ENCODE results near the gene WNT7B. TPM values are rescaled to one million over a fixed set of nuclear protein-coding genes. Genes with fewer than 3 reads are reported as not detected.

The WNT7B gene
- polyA plus RNA-seq (2013, experiment 1 of 2): not detected
- polyA plus RNA-seq (2013, experiment 2 of 2): 0.03 TPM

GRCh38 chr22:45977003-45977411 is at the start of gene WNT7B:
Gene WNT7B, minus strand, starts transcription at chr22:45977162. Its CDS starts 408 bp downstream, at chr22:45976754.
- Histone ChIP-seq H3K36me3 (ENCODE audit: control insufficient read depth, insufficient read depth, low read length) (no peaks in the 10 kb centered on the region), H3K4ac (ENCODE audit: low read depth, low read length) (no peak within 1 kb of the TSS)

GRCh38 chr22:46025973-46026898 is 49.3 kb upstream of the WNT7B start:
- H3K4me3 ChIP-seq (ENCODE audit: low read length): no peak overlapping the region
- no peaks in the 10 kb centered on the region for H3K27me3 ChIP-seq (ENCODE audit: insufficient read depth, low read length, poor library complexity)

More at GRCh38 chr22:45977003-45977411, at the start of gene WNT7B:
- Histone ChIP-seq H2BK120ac (ENCODE audit: low read depth, low read length) (no peak within 1 kb of the TSS), H2AK5ac (ENCODE audit: low read length) (no peak within 1 kb of the TSS), H3K4me1 (ENCODE audit: control insufficient read depth, low read depth, low read length) (no peaks in the 10 kb centered on the region), H3K18ac (ENCODE audit: low read length) (no peak within 1 kb of the TSS), H2BK15ac (replicated peaks; ENCODE audit: low read depth) (no peak within 1 kb of the TSS), H4K8ac (ENCODE audit: low read depth, low read length) (no peak within 1 kb of the TSS), H3K56ac (ENCODE audit: low read length) (no peak within 1 kb of the TSS), H3K4me2 (ENCODE audit: low read length) (peak within 1 kb of the TSS; percentile 27), H3K23ac (ENCODE audit: low read length) (no peak within 1 kb of the TSS), H2BK5ac (ENCODE audit: low read length) (no peak within 1 kb of the TSS), H4K5ac (ENCODE audit: low read length) (no peak within 1 kb of the TSS), H3K79me2 (ENCODE audit: control insufficient read depth, insufficient read depth, low read length) (no peaks in the 10 kb centered on the region), H3K79me1 (ENCODE audit: low read length) (no peaks in the 10 kb centered on the region), H3K9ac (ENCODE audit: low read length) (no peak within 1 kb of the TSS), H3K4me3 (ENCODE audit: low read length) (no peak within 1 kb of the TSS), H3K27ac (ENCODE audit: low read depth, low read length) (no peak within 1 kb of the TSS), H3K27me3 (ENCODE audit: insufficient read depth, low read length, poor library complexity) (peaks cover 54% of the 10 kb centered on the region)
- peak; percentile 36 for DNase-seq
- no CpG with 5 or more reads among the region's 49 CpGs for WGBS (ENCODE audit: extremely low coverage, insufficient coverage, low lambda C conversion rate)

GRCh38 chr22:46025225-46025972 is 48.4 kb upstream of the WNT7B start:
- H4K8ac ChIP-seq (ENCODE audit: low read depth, low read length): no peak overlapping the region
- H3K18ac ChIP-seq (ENCODE audit: low read length): no peak overlapping the region
- H3K27me3 ChIP-seq (ENCODE audit: insufficient read depth, low read length, poor library complexity): no peaks in the 10 kb centered on the region
- H2BK5ac ChIP-seq (ENCODE audit: low read length): no peak overlapping the region
- H4K5ac ChIP-seq (ENCODE audit: low read length): no peak overlapping the region
- no peak for DNase-seq
- H3K27ac ChIP-seq (ENCODE audit: low read depth, low read length): no peak overlapping the region
- H3K4me3 ChIP-seq (ENCODE audit: low read length): no peak overlapping the region
- no peak overlapping the region for H2BK15ac ChIP-seq (replicated peaks; ENCODE audit: low read depth)
- no peak overlapping the region for H3K9ac ChIP-seq (ENCODE audit: low read length)
- no peak overlapping the region for H3K23ac ChIP-seq (ENCODE audit: low read length)
- no peak overlapping the region for H3K56ac ChIP-seq (ENCODE audit: low read length)
- no peaks in the 10 kb centered on the region for H3K4me1 ChIP-seq (ENCODE audit: control insufficient read depth, low read depth, low read length)
- H3K36me3 ChIP-seq (ENCODE audit: control insufficient read depth, insufficient read depth, low read length): no peaks in the 10 kb centered on the region
- no peak overlapping the region for H2BK120ac ChIP-seq (ENCODE audit: low read depth, low read length)
- H3K79me1 ChIP-seq (ENCODE audit: low read length): no peaks in the 10 kb centered on the region
- H3K4me2 ChIP-seq (ENCODE audit: low read length): no peak overlapping the region
- no CpG with 5 or more reads among the region's 8 CpGs for WGBS (ENCODE audit: extremely low coverage, insufficient coverage, low lambda C conversion rate)
- H3K4ac ChIP-seq (ENCODE audit: low read depth, low read length): no peak overlapping the region
- no peak overlapping the region for H2AK5ac ChIP-seq (ENCODE audit: low read length)
- no peaks in the 10 kb centered on the region for H3K79me2 ChIP-seq (ENCODE audit: control insufficient read depth, insufficient read depth, low read length)

More at GRCh38 chr22:46025973-46026898, 49.3 kb upstream of the WNT7B start:
- Histone ChIP-seq H3K4me1 (ENCODE audit: control insufficient read depth, low read depth, low read length) (no peaks in the 10 kb centered on the region), H3K4ac (ENCODE audit: low read depth, low read length) (no peak overlapping the region), H3K27ac (ENCODE audit: low read depth, low read length) (no peak overlapping the region), H4K5ac (ENCODE audit: low read length) (no peak overlapping the region), H3K23ac (ENCODE audit: low read length) (no peak overlapping the region), H3K9ac (ENCODE audit: low read length) (no peak overlapping the region), H4K8ac (ENCODE audit: low read depth, low read length) (no peak overlapping the region), H3K79me1 (ENCODE audit: low read length) (no peaks in the 10 kb centered on the region), H3K56ac (ENCODE audit: low read length) (peak overlapping the region; percentile 95), H2AK5ac (ENCODE audit: low read length) (no peak overlapping the region), H3K4me2 (ENCODE audit: low read length) (no peak overlapping the region), H2BK15ac (replicated peaks; ENCODE audit: low read depth) (no peak overlapping the region), H2BK5ac (ENCODE audit: low read length) (no peak overlapping the region), H3K18ac (ENCODE audit: low read length) (no peak overlapping the region), H2BK120ac (ENCODE audit: low read depth, low read length) (no peak overlapping the region), H3K36me3 (ENCODE audit: control insufficient read depth, insufficient read depth, low read length) (no peaks in the 10 kb centered on the region), H3K79me2 (ENCODE audit: control insufficient read depth, insufficient read depth, low read length) (no peaks in the 10 kb centered on the region)
- no CpG with 5 or more reads among the region's 17 CpGs for WGBS (ENCODE audit: extremely low coverage, insufficient coverage, low lambda C conversion rate)
- DNase-seq: no peak

- Histone ChIP-seq H2BK15ac (replicated peaks; ENCODE audit: low read depth) (no peak overlapping the region), H3K23ac (ENCODE audit: low read length) (no peak overlapping the region), H2AK5ac (ENCODE audit: low read length) (no peak overlapping the region), H3K56ac (ENCODE audit: low read length) (no peak overlapping the region), H3K18ac (ENCODE audit: low read length) (no peak overlapping the region), H4K8ac (ENCODE audit: low read depth, low read length) (no peak overlapping the region), H3K79me2 (ENCODE audit: control insufficient read depth, insufficient read depth, low read length) (no peaks in the 10 kb centered on the region), H3K36me3 (ENCODE audit: control insufficient read depth, insufficient read depth, low read length) (no peaks in the 10 kb centered on the region), H3K9ac (ENCODE audit: low read length) (no peak overlapping the region), H3K4me1 (ENCODE audit: control insufficient read depth, low read depth, low read length) (no peaks in the 10 kb centered on the region), H3K4me3 (ENCODE audit: low read length) (no peak overlapping the region), H3K4ac (ENCODE audit: low read depth, low read length) (no peak overlapping the region), H3K79me1 (ENCODE audit: low read length) (no peaks in the 10 kb centered on the region), H3K27ac (ENCODE audit: low read depth, low read length) (no peak overlapping the region), H2BK5ac (ENCODE audit: low read length) (no peak overlapping the region), H3K4me2 (ENCODE audit: low read length) (no peak overlapping the region), H4K5ac (ENCODE audit: low read length) (no peak overlapping the region), H2BK120ac (ENCODE audit: low read depth, low read length) (no peak overlapping the region), H3K27me3 (ENCODE audit: insufficient read depth, low read length, poor library complexity) (no peaks in the 10 kb centered on the region)
- DNase-seq: no peak
- no CpG with 5 or more reads among the region's 4 CpGs for WGBS (ENCODE audit: extremely low coverage, insufficient coverage, low lambda C conversion rate)
Measured at GRCh38 chr22:46024136-46024840, 47.3 kb upstream of the WNT7B start.

GRCh38 chr22:46023558-46023981 is 46.6 kb upstream of the WNT7B start:
- peak; percentile 68 for DNase-seq
- Histone ChIP-seq H3K79me2 (ENCODE audit: control insufficient read depth, insufficient read depth, low read length) (no peaks in the 10 kb centered on the region), H3K23ac (ENCODE audit: low read length) (no peak overlapping the region), H2BK120ac (ENCODE audit: low read depth, low read length) (no peak overlapping the region), H2BK5ac (ENCODE audit: low read length) (no peak overlapping the region), H3K79me1 (ENCODE audit: low read length) (no peaks in the 10 kb centered on the region), H3K4me1 (ENCODE audit: control insufficient read depth, low read depth, low read length) (no peaks in the 10 kb centered on the region), H3K4ac (ENCODE audit: low read depth, low read length) (no peak overlapping the region), H3K27me3 (ENCODE audit: insufficient read depth, low read length, poor library complexity) (no peaks in the 10 kb centered on the region), H2BK15ac (replicated peaks; ENCODE audit: low read depth) (no peak overlapping the region), H3K36me3 (ENCODE audit: control insufficient read depth, insufficient read depth, low read length) (no peaks in the 10 kb centered on the region), H4K5ac (ENCODE audit: low read length) (no peak overlapping the region), H3K56ac (ENCODE audit: low read length) (no peak overlapping the region), H3K4me3 (ENCODE audit: low read length) (no peak overlapping the region), H3K4me2 (ENCODE audit: low read length) (no peak overlapping the region), H4K8ac (ENCODE audit: low read depth, low read length) (no peak overlapping the region), H2AK5ac (ENCODE audit: low read length) (no peak overlapping the region), H3K18ac (ENCODE audit: low read length) (no peak overlapping the region), H3K9ac (ENCODE audit: low read length) (no peak overlapping the region), H3K27ac (ENCODE audit: low read depth, low read length) (no peak overlapping the region)
- WGBS (ENCODE audit: extremely low coverage, insufficient coverage, low lambda C conversion rate): no CpG with 5 or more reads among the region's 14 CpGs
